GM18499 (cell line): Measurements from ENCODE around the gene CCT5.
"Not testable (repeated sequence)": the region's sequence is repeated elsewhere in the genome, so short reads cannot be mapped to it uniquely, and the experiment has no call there.

Experiments
- ATAC-seq: cut with Tn5 transposase; IDR thresholded peaks from one replicate; pipeline ENCODE4 v1.9.1; 2021; ENCODE audit warnings: moderate number of reproducible peaks; ENCODE audit not compliant: insufficient read depth, unreplicated experiment

Gene CCT5

DNA sequence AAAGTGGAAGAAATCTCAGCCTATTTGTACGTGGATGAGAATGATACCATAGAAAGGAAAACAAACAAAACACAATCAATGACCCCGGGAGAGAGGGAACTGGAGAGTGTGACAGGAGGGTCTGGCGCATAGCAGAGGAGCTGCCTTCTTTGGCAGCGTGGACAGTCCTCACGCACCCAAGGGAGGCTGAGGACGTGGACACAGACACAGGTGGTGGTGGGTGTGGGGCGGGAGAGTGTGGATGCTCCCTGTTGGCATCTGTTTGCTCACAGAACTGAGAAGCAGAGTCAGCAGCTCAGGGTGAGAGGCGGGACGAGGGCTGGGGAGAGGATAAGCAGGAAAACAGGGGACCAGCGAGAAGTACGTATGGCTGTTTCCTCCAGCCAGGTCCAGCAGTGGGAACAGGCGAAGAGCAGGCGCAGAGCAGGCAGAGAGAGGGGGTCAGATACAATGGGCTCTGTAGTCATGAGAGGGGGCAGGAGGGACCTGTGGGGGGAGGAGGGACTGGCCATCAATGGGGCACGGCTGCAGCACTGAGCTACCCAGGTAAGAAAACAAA is 47.6 kb downstream of the CCT5 start:
- no peak for ATAC-seq

DNA sequence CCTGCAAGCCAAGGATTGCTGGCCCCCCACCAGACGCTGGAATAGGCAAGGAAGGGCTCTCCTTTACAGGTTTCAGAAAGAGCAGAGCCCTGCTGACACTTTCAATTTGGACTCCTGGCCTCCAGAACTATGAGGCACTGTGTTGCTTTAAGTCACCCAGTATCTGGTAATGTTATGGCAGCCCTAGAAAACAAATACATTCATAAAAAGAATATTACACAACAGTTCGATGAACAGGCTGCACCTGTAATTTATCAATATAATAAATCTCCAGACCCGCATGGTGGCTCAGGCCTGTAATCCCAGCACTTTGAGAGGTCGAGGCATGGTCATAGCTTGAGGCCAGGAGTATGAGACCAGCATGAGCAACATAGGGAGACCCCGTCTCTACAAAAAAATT is 50.2 kb downstream of the CCT5 start:
- ATAC-seq, result no peak

DNA sequence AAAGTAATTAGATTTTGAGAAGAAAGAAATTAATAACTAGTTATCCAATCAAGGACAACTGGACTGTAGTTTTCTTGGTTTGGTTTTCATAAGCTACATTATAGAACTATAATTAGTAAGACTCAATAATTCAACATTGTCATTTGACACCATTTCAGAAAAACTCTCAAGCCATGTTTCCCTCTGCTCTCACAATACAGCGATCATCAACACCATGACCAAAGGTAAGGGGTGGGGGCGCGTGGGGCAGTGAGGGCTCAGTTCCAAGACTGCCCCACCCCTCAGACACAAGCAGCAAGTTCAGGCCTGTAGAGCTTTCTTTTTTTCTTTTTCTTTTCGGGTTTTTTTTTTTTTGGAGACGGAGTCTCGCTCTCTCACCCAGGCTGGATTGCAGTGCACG is 51.2 kb downstream of the CCT5 start:
- no peak for ATAC-seq

DNA sequence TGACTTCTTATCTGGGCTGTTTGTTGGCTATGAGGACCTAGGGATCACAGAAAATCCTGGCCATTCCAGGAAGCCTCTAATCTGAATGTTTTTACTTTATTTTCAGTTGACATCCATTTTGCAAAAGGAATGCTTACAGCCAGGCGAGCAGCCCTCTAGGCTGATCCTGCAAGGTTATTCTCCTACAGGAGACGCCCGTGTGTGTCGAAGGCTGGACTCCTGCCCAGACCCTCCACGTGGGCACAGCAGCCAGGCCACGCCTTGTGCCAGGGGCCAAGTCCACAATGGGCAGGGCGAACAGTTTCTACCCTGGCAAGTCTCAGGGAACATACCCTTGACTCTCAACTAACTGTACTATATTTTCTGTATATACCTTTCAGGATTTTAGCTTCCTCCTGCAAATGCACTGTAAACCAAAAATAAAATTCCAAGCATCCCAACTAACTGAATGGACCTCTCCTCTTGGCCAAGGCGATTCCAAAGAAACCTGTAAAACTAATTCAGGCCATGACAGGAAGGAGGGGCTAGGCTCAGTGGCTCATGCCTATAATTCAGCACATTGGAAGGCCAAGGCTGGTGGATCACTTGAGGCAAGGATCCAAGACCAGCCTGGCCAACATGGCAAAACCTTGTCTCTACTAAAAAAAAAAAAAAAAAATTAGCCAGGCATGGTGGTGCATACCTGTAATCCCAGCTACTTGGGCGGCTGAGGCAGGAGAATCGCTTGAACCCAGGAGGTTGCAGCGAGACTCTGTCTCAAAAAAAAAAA is 51.9 kb downstream of the CCT5 start:
- no peak for ATAC-seq

DNA sequence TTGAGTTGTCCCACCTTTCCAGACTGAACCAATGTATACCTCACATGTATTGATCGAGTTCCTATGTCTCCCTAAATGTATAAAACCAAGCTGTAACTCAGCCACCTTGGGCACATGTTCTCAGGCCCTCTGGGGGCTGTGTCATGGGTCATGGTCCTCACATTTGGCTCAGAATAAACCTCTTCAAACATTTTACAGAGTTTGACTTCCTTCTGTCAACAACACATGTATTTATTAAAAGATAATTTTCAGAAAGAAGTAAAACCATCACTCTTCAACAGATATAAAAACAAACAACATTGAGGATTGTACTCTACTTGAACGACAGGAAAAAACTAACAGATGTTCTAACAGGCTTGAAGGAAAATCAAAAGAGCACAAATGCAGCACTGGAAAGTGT is 53.1 kb downstream of the CCT5 start:
- ATAC-seq, result no peak

DNA sequence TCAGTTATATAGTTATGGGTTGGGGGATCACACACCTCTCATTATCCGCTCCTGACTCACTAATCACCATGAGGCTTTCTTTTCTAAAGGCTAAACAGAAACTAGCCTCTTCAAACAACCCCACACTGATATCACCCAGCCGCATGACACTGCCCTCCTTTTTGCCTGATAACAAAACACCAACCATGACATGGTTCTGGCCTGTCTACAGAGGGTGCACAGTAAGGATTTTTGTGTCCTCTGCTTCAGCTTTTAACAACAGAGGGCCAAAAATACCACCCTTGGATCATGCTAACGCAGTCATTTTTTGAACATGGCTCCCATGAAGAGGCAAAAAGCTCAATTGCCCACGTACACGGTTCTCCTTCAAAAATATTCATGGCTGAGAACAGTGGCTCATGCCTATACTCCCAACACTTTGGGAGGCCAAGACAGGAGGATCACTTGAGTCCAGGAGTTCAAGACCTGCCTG is 53.7 kb downstream of the CCT5 start:
- no peak for ATAC-seq

DNA sequence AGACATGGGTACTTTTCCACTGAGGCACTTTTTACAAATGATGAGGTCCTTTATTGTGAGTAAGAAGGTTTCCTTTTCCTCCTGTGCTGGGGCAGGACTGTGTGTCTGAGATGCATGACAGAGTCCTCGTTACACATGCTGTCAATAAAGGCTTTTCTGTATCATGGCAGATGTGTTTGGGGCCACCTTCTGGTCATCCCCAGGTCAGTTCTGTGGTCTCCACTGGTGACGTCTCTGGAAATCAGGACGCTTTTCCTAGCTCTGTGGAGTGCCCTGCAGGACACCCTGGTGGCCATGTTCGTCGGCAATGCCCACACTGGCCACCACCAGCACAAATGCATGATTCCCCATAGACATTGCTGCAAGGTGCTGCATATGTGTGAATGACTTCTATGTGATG is 54.9 kb downstream of the CCT5 start:
- no peak for ATAC-seq

DNA sequence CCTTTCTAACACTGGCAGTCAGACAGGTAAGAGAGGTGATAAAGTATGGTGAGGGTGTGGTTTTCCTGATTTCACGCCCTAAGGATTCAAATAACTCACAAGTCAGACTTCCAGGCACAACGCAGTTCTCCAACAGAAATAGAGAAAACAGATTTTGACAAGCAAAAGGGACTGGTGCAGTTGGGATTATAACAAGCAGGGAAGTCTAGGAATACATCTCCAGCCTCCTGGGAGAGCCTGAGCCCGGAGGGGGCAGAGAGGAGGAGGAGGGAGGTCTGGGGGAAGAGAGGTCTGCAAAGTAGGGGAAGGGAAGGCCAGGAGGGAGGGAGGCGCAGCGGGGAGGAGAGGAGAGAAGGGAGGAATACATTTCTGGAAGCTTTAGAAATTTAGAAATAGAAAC is 56.0 kb downstream of the CCT5 start:
- ATAC-seq, result no peak

DNA sequence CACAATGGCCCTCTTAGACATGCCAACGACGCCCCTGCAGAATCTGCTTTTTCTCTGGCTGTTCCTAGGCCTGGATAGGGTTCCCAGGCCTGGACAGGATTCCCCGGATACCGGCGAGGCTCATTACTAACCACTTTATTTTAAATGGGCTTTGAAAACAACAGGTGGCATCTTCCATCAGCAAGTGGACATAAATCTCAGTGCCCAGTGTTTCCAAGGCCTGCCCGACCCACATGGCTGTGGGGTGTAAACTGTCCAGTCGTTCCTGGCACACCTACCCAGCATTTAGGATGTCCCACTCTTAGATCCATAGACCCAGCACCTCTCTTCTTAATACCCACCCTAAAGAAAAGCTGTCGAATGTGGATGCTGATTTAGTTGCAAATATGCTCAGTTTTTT is 56.7 kb downstream of the CCT5 start:
- no peak for ATAC-seq

DNA sequence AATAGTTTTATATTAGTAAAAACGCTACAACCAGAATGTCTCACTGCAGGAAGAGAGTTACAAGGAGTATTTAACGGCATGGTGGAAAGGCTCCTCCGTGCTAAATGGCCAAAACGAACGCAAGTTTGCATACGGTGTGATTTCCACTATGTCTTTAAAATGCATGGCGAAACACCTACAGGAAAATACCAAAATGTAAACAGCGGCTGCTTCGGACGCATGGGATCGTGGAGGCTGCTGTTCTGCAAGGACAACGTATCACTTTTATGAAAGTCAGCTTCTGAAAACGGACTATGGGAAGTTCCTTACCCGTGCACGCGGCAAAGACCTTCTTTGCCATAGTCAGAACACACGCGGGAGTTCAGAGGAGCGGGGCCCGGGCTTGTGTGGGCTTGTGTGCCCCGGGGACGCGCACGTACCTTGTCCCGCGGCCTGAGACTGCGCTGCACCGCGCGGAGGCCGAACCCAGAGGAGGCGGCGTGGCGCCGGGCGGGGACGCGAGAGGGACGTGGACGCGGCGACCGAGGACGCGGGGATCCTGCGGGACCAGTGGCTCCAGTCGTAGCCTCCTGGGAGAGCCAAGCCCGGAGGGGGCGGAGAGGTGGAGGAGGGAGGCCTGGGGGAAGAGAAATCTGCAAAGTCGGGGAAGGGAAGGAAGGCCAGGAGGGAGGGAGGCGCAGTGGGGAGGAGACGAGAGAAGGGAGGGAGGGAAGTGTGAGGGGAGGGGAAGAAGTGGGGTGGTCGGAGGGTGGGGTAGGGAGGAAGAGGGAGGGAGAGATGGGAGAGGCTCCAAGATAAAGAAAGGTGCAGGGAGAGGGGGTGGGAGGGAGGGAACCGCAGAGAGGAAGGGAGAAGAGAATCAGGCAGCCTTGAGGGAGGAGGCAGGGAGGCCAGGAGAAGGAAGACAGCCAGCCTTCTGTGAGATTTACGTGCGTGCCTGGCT is 57.4 kb downstream of the CCT5 start, which contains the start of gene CMBL:
TSS of gene CMBL (minus strand) at position 697 of the 943 bp plus-strand sequence. CDS start 17,140 bp downstream, outside the sequence.
- ATAC-seq, result no peak

DNA sequence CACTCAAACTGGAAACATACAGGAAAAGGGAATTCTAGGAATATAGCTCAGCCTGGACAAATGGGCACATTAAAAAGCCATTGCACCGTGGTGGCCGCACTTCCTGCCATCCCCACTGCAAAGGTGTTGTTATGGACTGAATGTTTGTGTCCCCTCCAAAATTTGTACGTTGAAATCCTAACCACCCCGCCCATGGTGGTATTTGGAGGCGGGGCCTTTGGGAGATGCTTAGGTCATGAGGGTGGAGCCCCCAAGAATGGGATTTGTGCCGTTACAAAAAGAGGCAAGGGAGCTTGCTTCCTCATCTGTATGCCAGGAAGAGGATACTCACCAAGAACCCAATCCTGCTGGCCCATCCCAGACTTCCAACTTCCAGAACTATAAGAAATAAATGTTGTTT is 58.8 kb downstream of the CCT5 start:
- ATAC-seq, result no peak

DNA sequence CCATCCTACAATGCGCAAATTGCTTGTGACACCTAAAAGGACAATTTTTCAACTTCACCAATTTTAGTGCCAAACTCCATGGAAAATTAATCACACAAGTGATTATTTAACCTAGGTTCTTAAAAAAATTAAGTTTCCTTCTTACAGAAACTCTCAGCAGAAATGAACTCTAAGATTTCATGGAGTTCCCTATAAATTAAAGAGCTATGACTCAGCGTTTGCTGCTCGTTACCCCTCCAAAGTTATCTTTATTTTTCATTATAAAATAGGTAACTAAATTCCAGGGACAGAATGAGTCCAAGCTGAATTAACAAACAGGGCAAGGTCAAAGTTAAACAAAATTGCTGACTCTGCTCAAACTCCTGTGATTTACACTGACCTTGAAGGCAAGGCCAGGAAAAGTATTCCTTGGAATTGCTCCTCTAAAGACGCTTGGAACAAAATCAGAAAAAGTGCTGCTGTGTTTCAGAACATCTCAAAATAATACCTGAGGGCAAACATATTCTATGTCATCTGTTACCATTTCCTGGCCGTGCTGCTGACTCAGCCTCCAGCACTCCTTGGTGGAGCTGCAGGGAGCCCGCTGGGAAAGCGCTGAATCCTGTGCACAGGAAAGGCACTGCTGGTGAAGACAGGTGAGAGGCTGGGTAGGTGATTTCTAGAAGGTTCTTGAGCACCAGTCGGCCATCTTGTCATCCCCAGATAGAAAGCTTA is 60.1 kb downstream of the CCT5 start:
- no peak for ATAC-seq

DNA sequence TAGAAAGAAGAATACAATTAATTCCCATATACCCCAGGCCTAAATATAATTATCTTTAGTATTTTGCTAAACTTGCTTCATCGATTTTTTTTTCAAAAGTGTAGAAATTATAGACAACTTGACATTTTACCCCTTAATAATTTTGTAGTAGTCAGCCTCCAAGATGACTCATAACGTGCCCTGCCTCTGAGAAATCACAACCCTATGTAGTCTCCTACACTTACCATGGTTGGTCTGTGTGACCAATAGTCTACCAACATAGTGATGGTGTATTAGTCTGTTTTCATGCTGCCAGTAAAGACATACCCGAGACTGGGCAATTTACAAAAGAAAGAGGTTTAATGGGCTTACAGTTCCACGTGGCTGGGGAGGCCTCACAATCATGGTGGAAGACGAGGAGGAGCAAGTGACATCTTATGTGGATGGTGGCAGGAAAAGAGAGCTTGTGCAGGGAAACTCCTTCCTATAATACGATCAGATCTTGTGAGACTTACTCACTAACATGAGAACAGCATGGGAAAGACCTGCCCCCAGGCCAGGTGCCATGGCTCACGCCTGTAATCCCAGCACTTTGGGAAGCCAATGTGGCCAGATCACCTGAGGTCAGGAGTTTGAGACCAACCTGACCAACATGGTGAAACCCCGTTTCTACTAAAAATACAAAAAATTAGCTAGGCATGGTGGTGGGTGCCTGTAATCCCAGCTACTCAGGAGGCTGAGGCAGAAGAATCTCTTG is 60.9 kb downstream of the CCT5 start:
- not testable (repeated sequence) for ATAC-seq

DNA sequence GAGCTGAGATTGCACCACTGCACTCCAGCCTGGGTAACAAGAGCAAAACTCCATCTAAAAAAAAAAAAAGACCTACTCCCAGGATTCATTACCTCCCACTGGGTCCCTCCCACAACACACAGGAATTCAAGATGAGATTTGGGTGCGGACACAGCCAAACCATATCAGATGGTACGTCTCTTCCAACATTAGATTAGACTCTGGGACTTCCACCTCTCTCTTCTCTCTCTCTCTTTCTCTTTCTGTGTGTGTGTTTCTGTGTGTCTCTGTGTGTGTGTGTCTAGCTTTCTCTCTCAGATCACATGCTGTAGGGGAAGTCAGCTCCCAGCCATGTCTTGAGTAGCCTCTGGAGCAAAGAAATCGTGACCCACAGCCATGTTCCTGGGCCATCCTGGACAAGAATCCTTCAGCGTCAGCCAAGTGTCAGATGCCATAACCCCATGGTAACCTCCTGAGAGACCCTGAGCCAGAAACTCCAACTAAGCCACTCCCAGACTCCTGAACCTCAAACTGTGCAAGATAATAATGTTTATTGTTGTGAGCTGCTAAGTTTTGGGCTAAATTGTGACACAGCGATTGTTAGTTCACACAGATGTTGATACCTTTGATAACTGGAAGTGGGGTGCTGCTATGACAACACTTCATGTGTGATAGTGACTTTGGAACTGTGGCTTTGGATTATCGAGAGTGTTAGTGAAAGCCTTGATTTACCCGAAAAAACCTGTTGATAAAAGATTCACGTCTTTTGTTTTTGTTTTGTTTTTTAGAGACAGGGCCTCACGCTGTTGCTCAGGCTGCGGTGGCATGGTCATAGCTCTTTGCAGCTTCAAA is 61.7 kb downstream of the CCT5 start:
- no peak for ATAC-seq

DNA sequence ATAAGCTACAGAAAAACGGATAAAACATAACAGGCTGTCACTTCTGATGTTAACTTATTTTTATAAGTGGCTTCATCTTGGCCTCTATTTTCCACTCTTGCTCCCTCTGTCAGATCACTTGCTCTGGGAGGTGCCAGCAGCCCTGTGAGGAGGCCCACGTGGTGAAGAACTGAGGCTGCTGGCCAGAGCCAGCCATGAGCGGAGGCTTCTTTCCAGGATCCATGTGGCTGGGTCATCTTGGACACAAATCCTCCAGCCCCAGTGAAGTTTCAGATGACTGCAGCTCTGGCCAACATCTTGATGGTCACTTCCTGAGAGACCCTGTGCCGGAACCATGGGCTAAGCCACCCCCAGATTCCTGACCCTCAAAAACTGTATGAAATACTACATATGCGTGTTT is 65.1 kb downstream of the CCT5 start:
- no peak for ATAC-seq
